ENCODE data around the gene RPA1.

DNA sequence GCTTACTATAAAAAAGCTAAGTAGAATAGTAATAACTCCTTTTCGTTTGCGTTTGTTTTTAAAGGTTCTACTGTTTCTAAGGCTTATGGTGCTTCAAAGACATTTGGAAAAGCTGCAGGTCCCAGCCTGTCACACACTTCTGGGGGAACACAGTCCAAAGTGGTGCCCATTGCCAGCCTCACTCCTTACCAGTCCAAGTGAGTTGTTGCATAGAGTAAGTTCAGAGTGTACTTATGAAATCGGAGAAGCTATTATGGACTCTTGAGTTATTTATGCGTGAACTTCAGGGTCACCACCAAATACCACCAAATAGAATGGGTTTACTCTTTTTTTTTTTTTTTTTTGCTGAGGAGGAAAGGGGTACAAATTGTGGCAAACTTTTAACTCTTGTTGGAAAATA is 45.8 kb downstream of the RPA1 start:
- TF ChIP-seq, protein P1, sequence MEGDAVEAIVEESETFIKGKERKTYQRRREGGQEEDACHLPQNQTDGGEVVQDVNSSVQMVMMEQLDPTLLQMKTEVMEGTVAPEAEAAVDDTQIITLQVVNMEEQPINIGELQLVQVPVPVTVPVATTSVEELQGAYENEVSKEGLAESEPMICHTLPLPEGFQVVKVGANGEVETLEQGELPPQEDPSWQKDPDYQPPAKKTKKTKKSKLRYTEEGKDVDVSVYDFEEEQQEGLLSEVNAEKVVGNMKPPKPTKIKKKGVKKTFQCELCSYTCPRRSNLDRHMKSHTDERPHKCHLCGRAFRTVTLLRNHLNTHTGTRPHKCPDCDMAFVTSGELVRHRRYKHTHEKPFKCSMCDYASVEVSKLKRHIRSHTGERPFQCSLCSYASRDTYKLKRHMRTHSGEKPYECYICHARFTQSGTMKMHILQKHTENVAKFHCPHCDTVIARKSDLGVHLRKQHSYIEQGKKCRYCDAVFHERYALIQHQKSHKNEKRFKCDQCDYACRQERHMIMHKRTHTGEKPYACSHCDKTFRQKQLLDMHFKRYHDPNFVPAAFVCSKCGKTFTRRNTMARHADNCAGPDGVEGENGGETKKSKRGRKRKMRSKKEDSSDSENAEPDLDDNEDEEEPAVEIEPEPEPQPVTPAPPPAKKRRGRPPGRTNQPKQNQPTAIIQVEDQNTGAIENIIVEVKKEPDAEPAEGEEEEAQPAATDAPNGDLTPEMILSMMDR (IDR thresholded peaks at IDR 0.05): no peak
- no peak for TF ChIP-seq POLR2A (IDR thresholded peaks at IDR 0.05)
